Neutrophil (primary cell): ENCODE measurements around the gene ENO1.
A peak's percentile ranks its signal among the peaks of the same experiment; 100 is the strongest.

Source experiments
- H3K27ac ChIP-seq: fragments of 200-600 bp; sonication (generic); 2 replicates; pipeline ENCODE4 v1.5.1; 2016; ENCODE audit warnings: mild to moderate bottlenecking, moderate library complexity
- H3K27me3 ChIP-seq: fragments of 200-600 bp; sonication (generic); 2 replicates; pipeline ENCODE4 v1.6.0; 2016; ENCODE audit warnings: mild to moderate bottlenecking
- H3K36me3 ChIP-seq: fragments of 200-600 bp; sonication (generic); 2 replicates; pipeline ENCODE4 v1.5.1; 2017
- H3K4me1 ChIP-seq, 2 experiments: fragments of 200-600 bp in 1 of 2; sonication (generic) in 1 of 2; 1 replicate in 1 of 2; 2 replicates in 1 of 2; pipeline versions ENCODE4 v1.5.1 to v1.6.1; 2013 to 2016; ENCODE audit warnings: low read depth in 1 of 2, low read length in 1 of 2, mild to moderate bottlenecking in 1 of 2, moderate library complexity in 1 of 2; ENCODE audit not compliant: control insufficient read depth in 1 of 2, insufficient read depth in 1 of 2
- H3K4me3 ChIP-seq, 2 experiments: fragments of 200-600 bp in 1 of 2; sonication (generic) in 1 of 2; 1 replicate in 1 of 2; 2 replicates in 1 of 2; pipeline ENCODE4 v1.5.1; 2013 to 2016; ENCODE audit warnings: low read depth in 1 of 2, low read length in 1 of 2, mild to moderate bottlenecking in 1 of 2, moderate library complexity in 1 of 2
- H3K9me3 ChIP-seq: fragments of 200-600 bp; sonication (generic); 2 replicates; pipeline ENCODE4 v1.5.1; 2016
- CTCF ChIP-seq: fragments of 200-600 bp; sonication (generic); IDR thresholded peaks from 2 replicates; pipeline ENCODE4 v1.5.1; 2016; ENCODE audit warnings: antibody characterized with exemption

ENO1 gene

GRCh38 chr1:8915446-8915845, 37.0 kb upstream of the ENO1 start:
- Histone ChIP-seq H3K36me3 (no peaks in the 10 kb centered on the region), H3K27ac (no peak overlapping the region), H3K9me3 (no peaks in the 10 kb centered on the region), H3K27me3 (no peaks in the 10 kb centered on the region), H3K4me1 (peaks cover 1 to 23% of the 10 kb centered on the region in 2 experiments), H3K4me3 (no peak overlapping the region)
- TF ChIP-seq CTCF: no peak

- no peak overlapping the region for H3K4me3 ChIP-seq
- TF ChIP-seq CTCF: no peak
- H3K9me3 ChIP-seq: no peaks in the 10 kb centered on the region
- H3K27ac ChIP-seq: no peak overlapping the region
- H3K36me3 ChIP-seq: no peaks in the 10 kb centered on the region
- no peaks in the 10 kb centered on the region for H3K27me3 ChIP-seq
- H3K4me1 ChIP-seq: peaks cover 0 to 24% of the 10 kb centered on the region in 2 experiments
Observed at GRCh38 chr1:8914466-8914865, 36.0 kb upstream of the ENO1 start.

GRCh38 chr1:8913457-8913856, 35.0 kb upstream of the ENO1 start:
- no peaks in the 10 kb centered on the region for H3K36me3 ChIP-seq
- no peak for TF ChIP-seq CTCF
- no peaks in the 10 kb centered on the region for H3K27me3 ChIP-seq
- H3K27ac ChIP-seq: no peak overlapping the region
- peaks cover 7 to 33% of the 10 kb centered on the region in 2 experiments for H3K4me1 ChIP-seq
- no peaks in the 10 kb centered on the region for H3K9me3 ChIP-seq
- no peak overlapping the region for H3K4me3 ChIP-seq

GRCh38 chr1:8911416-8912309, 33.2 kb upstream of the ENO1 start:
- Histone ChIP-seq H3K36me3 (no peaks in the 10 kb centered on the region), H3K4me1 (peaks cover 14 to 34% of the 10 kb centered on the region in 2 experiments), H3K27ac (no peak overlapping the region), H3K9me3 (no peaks in the 10 kb centered on the region), H3K27me3 (no peaks in the 10 kb centered on the region), H3K4me3 (no peak overlapping the region)
- no peak for TF ChIP-seq CTCF

GRCh38 chr1:8910914-8911313, 32.4 kb upstream of the ENO1 start:
- H3K36me3 ChIP-seq: no peaks in the 10 kb centered on the region
- H3K4me1 ChIP-seq: peaks cover 14 to 34% of the 10 kb centered on the region in 2 experiments
- peak overlapping the region; percentile 35 for H3K27ac ChIP-seq
- no peak overlapping the region for H3K4me3 ChIP-seq
- TF ChIP-seq CTCF: no peak
- H3K9me3 ChIP-seq: no peaks in the 10 kb centered on the region
- H3K27me3 ChIP-seq: no peaks in the 10 kb centered on the region
